Choroid plexus epithelial cell (primary cell): Measurements from ENCODE around the gene SUMF2.
"Not testable (repeated sequence)": the region's sequence is repeated elsewhere in the genome, so short reads cannot be mapped to it uniquely, and the experiment has no call there.

Experiments used
- DNase-seq: peaks from one replicate; pipeline ENCODE4 v3.0.0-alpha.2; 2010; ENCODE audit warnings: low read depth
- H3K4me3 ChIP-seq: 2 replicates; pipeline ENCODE4 v1.5.1; 2011; ENCODE audit warnings: low read depth, mild to moderate bottlenecking, control low read depth, low read length, moderate library complexity
- TF ChIP-seq, protein P1 (sequence below): conservative IDR thresholded peaks from 2 replicates; pipeline ENCODE4 v1.5.1; 2011; ENCODE audit warnings: low read depth, mild to moderate bottlenecking, control low read depth, inconsistent platforms, low read length, moderate library complexity

Gene SUMF2

DNA sequence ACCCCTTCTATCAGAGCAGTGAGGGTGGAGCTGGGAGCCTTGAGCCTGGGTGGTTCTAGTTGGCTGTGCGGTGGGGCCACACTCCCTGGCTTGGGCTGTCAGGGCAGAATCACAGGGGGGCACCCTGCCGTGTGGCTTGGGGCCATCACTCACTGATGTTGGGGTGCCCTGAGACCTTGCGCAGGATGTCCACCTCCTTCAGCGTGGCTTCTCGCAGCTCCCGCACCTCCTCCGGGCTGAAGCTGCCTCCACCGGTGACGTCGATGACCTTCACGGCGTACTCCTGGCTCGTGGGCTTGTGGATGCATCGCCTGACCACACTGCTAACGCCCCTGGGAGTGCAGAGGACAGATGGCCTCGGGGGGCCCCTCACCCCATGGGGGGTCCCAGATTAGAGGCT lies 23.4 kb downstream of the SUMF2 start:
- TF ChIP-seq, protein P1, sequence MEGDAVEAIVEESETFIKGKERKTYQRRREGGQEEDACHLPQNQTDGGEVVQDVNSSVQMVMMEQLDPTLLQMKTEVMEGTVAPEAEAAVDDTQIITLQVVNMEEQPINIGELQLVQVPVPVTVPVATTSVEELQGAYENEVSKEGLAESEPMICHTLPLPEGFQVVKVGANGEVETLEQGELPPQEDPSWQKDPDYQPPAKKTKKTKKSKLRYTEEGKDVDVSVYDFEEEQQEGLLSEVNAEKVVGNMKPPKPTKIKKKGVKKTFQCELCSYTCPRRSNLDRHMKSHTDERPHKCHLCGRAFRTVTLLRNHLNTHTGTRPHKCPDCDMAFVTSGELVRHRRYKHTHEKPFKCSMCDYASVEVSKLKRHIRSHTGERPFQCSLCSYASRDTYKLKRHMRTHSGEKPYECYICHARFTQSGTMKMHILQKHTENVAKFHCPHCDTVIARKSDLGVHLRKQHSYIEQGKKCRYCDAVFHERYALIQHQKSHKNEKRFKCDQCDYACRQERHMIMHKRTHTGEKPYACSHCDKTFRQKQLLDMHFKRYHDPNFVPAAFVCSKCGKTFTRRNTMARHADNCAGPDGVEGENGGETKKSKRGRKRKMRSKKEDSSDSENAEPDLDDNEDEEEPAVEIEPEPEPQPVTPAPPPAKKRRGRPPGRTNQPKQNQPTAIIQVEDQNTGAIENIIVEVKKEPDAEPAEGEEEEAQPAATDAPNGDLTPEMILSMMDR: no peak
- DNase-seq: no peak
- H3K4me3 ChIP-seq: no peak overlapping the region

DNA sequence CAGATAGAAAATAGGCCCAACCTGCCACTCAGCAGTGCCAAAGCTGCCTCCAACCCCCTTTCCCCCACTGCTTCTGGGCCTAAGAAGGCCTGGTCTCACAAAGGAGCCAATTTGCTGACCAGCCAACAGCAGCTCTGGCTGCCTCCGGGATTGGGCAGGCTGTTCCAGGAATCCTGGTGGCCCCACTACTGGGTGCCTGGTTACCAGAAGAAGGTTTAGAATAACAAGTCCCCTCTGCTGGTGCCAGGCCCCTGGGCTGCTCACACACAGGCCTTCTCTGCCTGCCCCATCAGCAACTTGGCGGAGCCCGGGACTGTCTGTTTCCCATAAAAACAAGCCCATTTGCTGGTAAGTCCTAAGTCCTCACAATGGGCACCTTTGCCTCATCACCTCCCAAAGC lies 27.5 kb downstream of the SUMF2 start:
- no peak for DNase-seq
- TF ChIP-seq, protein P1: no peak
- no peak overlapping the region for H3K4me3 ChIP-seq

DNA sequence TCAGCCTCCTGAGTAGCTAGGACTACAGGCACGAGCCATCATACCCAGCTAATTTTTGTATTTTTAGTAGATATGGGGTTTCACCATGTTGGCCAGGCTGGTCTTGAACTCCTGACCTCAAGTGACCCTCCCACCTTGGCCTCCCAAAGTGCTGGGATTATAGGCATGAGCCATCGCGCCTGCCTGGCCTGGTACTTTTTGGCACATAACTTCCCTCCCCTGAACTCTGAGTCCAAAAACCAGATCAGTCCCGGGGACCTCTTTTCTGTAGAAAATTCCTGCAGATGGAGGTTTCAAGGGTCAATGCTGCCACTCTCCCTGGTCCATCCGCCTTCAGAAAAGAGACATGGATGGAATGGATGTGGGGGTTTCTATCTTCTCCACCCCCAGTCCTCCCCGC lies 28.3 kb downstream of the SUMF2 start:
- not testable (repeated sequence) for DNase-seq, H3K4me3 ChIP-seq

DNA sequence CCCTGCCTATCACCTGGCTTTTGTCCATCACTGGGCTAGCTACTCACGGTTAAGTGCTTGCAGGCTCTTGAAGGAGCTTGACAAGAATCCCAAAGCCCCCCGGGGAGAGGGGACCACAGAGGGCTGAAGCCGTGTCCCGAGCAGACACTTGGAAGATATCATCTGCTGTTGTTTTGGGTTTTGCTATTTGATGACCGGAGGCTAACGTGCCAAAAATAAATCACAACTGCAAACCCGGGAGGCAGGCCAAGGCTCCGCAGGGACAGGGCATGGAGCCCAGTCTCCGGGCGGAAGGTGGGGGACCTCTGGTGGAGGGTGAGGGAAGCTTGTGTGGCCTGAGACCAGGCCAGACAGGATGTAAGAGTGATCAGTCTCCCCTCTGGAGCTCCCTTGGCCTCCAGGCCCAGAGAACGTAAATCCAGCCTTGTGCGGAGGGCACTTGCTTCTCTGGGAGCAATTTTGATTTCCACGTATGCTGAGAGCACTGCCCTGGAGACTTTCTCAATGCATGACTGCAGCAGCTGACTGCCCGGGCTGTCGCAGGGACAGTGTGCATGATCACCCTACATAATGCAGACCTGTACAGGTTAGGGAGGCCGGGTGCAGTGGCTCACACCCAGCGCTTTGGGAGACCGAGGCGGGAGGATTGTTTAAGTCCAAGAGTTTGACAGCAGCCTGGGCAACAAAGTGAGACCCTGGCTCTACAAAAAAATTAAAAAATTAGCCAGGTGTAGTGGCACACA lies 28.9 kb downstream of the SUMF2 start, which contains the start of gene PHKG1:
TSS of gene PHKG1 (minus strand) at position 164 of the 743 bp plus-strand sequence. CDS start 4,011 bp downstream, outside the sequence.
- TF ChIP-seq, protein P1: peak; percentile 61
- DNase-seq: peak; percentile 89
- H3K4me3 ChIP-seq: no peak within 1 kb of the TSS

DNA sequence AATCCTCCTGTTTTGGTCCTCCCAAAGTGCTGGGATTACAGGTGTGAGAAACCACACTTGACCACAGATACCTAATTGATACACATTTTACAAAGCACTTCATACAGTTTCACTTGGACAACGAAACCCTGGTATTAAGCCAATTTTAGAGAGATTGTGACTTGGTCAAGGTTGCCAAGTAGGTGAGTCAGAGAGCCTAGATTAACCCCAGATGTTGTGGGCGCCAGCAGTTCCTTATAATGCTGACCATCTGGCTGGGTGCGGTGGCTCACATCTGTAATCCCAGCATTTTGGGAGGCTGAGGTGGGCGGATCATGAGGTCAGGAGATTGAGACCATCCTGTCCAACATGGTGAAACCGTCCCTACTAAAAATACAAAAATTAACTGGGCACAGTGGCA lies 33.6 kb downstream of the SUMF2 start:
- TF ChIP-seq, protein P1: no peak
- DNase-seq: peak; percentile 78
- no peak overlapping the region for H3K4me3 ChIP-seq

DNA sequence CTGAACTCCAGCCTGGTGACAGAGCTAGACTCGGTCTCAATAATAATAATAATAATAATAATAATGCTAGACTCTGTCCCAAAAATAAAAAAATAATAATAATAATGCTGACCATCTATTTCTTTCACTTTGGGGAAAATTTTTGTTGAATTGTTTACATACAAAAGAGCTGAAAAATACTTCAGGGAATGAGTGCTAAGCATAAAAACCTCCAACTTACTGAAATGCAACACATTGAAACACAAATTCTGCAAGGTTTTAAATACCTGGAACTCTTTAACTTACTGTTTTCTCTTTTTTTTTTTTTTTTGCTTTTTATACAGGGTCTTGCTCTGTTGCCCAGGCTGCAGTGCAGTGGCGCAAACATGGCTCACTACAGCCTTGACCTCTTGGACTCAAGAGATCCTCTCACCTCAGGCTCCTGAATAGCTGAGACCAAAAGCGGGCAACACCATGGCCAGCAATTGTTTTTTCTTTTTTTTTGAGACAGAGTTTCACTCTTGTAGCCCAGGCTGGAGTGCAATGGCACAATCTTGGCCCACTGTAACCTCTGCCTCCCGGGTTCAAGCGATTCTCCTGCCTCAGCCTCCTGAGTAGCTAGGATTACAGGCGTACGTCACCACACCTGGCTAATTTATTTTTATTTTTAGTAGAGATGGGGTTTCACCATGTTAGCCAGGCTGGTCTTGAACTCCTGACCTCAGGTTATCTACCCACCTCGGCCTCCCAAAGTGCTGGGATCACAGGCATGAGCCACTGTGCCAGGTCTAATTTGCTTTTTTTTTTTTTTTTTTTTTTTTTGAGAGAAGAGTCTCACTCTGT lies 34.3 kb downstream of the SUMF2 start:
- not testable (repeated sequence) for DNase-seq

DNA sequence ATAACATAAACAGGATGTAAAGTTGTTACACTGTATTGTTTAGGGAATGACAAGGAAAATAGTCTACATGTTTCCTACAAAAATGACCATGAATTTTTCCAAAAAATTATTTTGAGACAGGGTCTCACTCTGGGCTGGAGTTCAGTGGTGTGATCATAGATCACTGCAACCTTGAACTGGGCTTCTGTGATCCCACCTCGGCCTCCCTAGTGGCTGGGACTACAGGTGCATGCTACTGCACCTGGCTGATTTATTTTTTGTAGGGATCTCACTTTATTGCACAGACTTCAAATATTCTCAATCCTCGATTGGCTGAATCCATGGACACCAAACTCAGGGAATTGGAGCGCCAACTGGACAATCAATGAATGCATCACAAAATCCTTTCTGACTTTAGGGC lies 35.6 kb downstream of the SUMF2 start:
- no peak overlapping the region for H3K4me3 ChIP-seq
- no peak for DNase-seq
- TF ChIP-seq, protein P1: no peak

More for the DNA sequence above, 34.3 kb downstream of the SUMF2 start:
- H3K4me3 ChIP-seq: not testable (repeated sequence)

DNA sequence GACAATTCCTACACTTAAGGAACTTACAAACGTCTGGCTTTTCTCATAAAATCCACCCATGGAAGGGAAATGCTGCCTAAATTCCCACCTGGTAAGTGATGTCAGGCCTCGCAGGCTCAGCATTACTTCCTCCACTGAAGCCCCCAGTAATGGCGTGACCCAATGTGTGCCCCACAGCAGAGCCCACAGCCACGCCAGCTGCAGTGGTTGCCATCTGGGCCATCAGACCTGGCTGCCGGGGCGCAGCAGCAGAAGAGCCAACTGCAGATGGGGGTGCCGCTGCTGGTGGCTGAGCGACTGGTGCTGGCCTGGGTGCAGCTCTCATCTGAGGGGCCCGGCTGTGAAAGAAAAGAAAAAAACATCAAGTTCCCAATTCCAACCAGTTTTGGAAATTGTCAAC lies 40.1 kb downstream of the SUMF2 start:
- not testable (repeated sequence) for H3K4me3 ChIP-seq, DNase-seq
